HG02870 (cell line): ENCODE data around the gene PCDH11X.
A peak's percentile ranks its signal among the peaks of the same experiment; 100 is the strongest.
"Not testable (repeated sequence)": the region's sequence is repeated elsewhere in the genome, so short reads cannot be mapped to it uniquely, and the experiment has no call there.

Experiments
- ATAC-seq: cut with Tn5 transposase; IDR thresholded peaks from one replicate; pipeline ENCODE4 v1.9.1; 2021; ENCODE audit warnings: mild to moderate bottlenecking, moderate library complexity; ENCODE audit not compliant: unreplicated experiment

The PCDH11X gene

GRCh38 chrX:91779135-91779534 lies at the start of gene PCDH11X:
TSS of gene PCDH11X (plus strand) at chrX:91779375. CDS start at chrX:91835505, 56,130 bp downstream.
- ATAC-seq: not testable (repeated sequence)

GRCh38 chrX:91747446-91747845 lies 31.7 kb upstream of the PCDH11X start:
- not testable (repeated sequence) for ATAC-seq

- not testable (repeated sequence) for ATAC-seq
Measured at GRCh38 chrX:91753022-91753421, 26.2 kb upstream of the PCDH11X start.

- peak; percentile 99 for ATAC-seq
Measured at GRCh38 chrX:91770619-91771488, 8.3 kb upstream of the PCDH11X start.

GRCh38 chrX:91773943-91774342 lies 5.2 kb upstream of the PCDH11X start:
- not testable (repeated sequence) for ATAC-seq

- ATAC-seq: not testable (repeated sequence)
Measured at GRCh38 chrX:91780008-91780407, 833 bp downstream of the PCDH11X start.

- not testable (repeated sequence) for ATAC-seq
Measured at GRCh38 chrX:91780698-91781097, 1.5 kb downstream of the PCDH11X start.

GRCh38 chrX:91781553-91782298 lies 2.6 kb downstream of the PCDH11X start:
- not testable (repeated sequence) for ATAC-seq

GRCh38 chrX:91782825-91783224 lies 3.6 kb downstream of the PCDH11X start:
- not testable (repeated sequence) for ATAC-seq

GRCh38 chrX:91817537-91817936 lies 38.4 kb downstream of the PCDH11X start:
- not testable (repeated sequence) for ATAC-seq

- ATAC-seq: not testable (repeated sequence)
Measured at GRCh38 chrX:91825321-91825720, 46.1 kb downstream of the PCDH11X start.
